Activated naive CD8-positive, alpha-beta T cell treated with anti-CD3 and anti-CD28 coated beads, Interleukin-2, amount 50 U/mL, for 24 hours (primary cell): Measurements from ENCODE around the gene KRTAP10-6.
"Not testable (repeated sequence)": the region's sequence is repeated elsewhere in the genome, so short reads cannot be mapped to it uniquely, and the experiment has no call there.

Experiments
- ATAC-seq: fragments of 150-1000 bp; cut with Tn5 transposase; one replicate; pipeline ENCODE4 v1.10.0; 2021
- DNase-seq: peaks from one replicate; pipeline ENCODE4 v3.0.0; 2021
- H3K27ac Mint-ChIP-seq: one replicate; pipeline ENCODE4 v1.8.0; 2021; ENCODE audit warnings: mild to moderate bottlenecking, mixed read lengths
- H3K27me3 Mint-ChIP-seq: one replicate; pipeline ENCODE4 v1.8.0; 2021; ENCODE audit warnings: mixed read lengths
- H3K36me3 Mint-ChIP-seq: one replicate; pipeline ENCODE4 v1.8.0; 2021; ENCODE audit warnings: low read depth, mixed read lengths
- H3K4me1 Mint-ChIP-seq: one replicate; pipeline ENCODE4 v1.8.0; 2021; ENCODE audit warnings: mixed read lengths
- H3K4me3 Mint-ChIP-seq: one replicate; pipeline ENCODE4 v1.8.0; 2021; ENCODE audit warnings: mild to moderate bottlenecking, moderate library complexity, mixed read lengths
- H3K9me3 Mint-ChIP-seq: one replicate; pipeline ENCODE4 v1.8.0; 2021; ENCODE audit warnings: mixed read lengths

The KRTAP10-6 gene

GRCh38 chr21:44552136-44552535, 40.2 kb downstream of the KRTAP10-6 start:
- H3K4me3 Mint-ChIP-seq = no peak overlapping the region
- peaks cover 8% of the 10 kb centered on the region for H3K27me3 Mint-ChIP-seq
- peaks cover 8% of the 10 kb centered on the region for H3K36me3 Mint-ChIP-seq
- no peak overlapping the region for H3K27ac Mint-ChIP-seq
- DNase-seq = no peak
- peaks cover 19% of the 10 kb centered on the region for H3K9me3 Mint-ChIP-seq
- peaks cover 11% of the 10 kb centered on the region for H3K4me1 Mint-ChIP-seq
- no peak for ATAC-seq

GRCh38 chr21:44551340-44551961, 40.9 kb downstream of the KRTAP10-6 start, which contains the start of gene KRTAP10-2:
Gene KRTAP10-2, minus strand, starts transcription at chr21:44551505. Its CDS starts 47 bp downstream, at chr21:44551458.
- Mint-ChIP-seq H3K27me3 (peaks cover 8% of the 10 kb centered on the region), H3K4me1 (peaks cover 14% of the 10 kb centered on the region), H3K36me3 (peaks cover 14% of the 10 kb centered on the region), H3K4me3 (no peak within 1 kb of the TSS), H3K9me3 (peaks cover 26% of the 10 kb centered on the region), H3K27ac (no peak within 1 kb of the TSS)
- DNase-seq = no peak
- no peak for ATAC-seq

- H3K4me1 Mint-ChIP-seq = peaks cover 14% of the 10 kb centered on the region
- peaks cover 27% of the 10 kb centered on the region for H3K9me3 Mint-ChIP-seq
- no peak overlapping the region for H3K27ac Mint-ChIP-seq
- peaks cover 14% of the 10 kb centered on the region for H3K36me3 Mint-ChIP-seq
- H3K27me3 Mint-ChIP-seq = peaks cover 5% of the 10 kb centered on the region
- no peak overlapping the region for H3K4me3 Mint-ChIP-seq
- DNase-seq (no peak), ATAC-seq (no peak)
Measured at GRCh38 chr21:44550807-44551206, 41.5 kb downstream of the KRTAP10-6 start.

DNA sequence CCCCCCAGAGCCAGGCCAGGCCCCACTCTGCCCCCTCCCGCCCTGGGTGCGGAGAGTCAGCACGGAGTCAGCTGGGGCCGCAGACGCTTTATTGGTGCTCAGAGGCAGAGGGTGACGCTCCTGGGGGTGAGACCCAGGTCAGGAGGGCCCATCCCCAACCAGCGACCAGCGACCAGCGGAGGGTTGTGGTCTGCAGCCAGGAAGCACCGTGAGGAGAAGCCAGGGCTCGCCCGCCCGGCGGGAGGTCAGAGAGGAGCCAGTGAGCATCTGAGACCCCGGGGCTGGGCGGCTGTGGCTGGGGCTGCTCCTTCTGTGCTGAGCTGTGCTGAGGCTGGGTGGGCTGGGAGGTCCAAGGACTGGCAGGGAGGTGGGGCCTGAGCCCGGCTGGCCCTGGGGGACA, 42.0 kb downstream of the KRTAP10-6 start:
- Mint-ChIP-seq H3K4me1 (peaks cover 14% of the 10 kb centered on the region), H3K9me3 (peaks cover 32% of the 10 kb centered on the region), H3K36me3 (peaks cover 19% of the 10 kb centered on the region)
- not testable (repeated sequence) for DNase-seq, H3K27me3 Mint-ChIP-seq, H3K27ac Mint-ChIP-seq, ATAC-seq, H3K4me3 Mint-ChIP-seq

DNA sequence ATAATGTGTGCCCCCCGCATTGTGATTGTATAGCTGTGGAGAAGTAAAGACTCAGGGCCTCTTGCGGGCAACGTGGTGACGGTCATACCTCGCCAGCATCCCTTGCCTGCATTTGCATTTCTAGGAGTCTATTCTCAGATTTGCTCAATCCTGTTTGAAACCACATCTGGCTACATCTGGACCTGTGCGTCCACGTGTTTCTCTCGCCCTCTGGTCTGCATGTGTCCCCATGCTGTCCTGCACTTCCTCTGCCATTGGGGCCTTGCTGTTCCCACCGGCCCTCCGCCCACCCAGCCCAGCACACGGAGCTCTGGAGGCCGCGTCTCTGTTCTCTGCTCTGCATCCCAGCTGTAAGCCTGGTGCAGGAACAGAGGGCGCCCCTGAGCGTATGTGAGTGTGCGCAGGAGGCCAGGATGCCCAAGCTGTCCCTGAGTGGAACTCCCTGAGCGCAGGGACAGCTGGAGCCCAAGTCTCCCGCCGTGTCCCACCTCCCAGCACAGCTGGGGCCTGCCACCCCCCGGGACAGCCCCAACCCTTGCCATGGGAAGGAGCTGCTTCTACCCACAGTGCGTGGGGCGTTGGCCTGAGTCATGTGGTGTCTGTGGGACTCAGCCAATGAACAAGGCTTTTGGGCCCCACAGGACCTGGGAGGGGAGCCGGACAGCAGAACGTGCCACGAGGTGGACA, 42.6 kb downstream of the KRTAP10-6 start:
- Mint-ChIP-seq H3K27ac (no peak overlapping the region), H3K4me1 (peaks cover 14% of the 10 kb centered on the region), H3K4me3 (no peak overlapping the region), H3K9me3 (peaks cover 29% of the 10 kb centered on the region), H3K27me3 (peaks cover 2% of the 10 kb centered on the region), H3K36me3 (peaks cover 19% of the 10 kb centered on the region)
- ATAC-seq (no peak), DNase-seq (no peak)

- ATAC-seq = no peak
- Mint-ChIP-seq H3K27me3 (peaks cover 2% of the 10 kb centered on the region), H3K4me1 (peaks cover 14% of the 10 kb centered on the region), H3K9me3 (peaks cover 26% of the 10 kb centered on the region), H3K36me3 (peaks cover 19% of the 10 kb centered on the region), H3K27ac (no peak overlapping the region), H3K4me3 (no peak overlapping the region)
- DNase-seq = no peak
Measured at GRCh38 chr21:44548922-44549321, 43.4 kb downstream of the KRTAP10-6 start.

- Mint-ChIP-seq H3K4me3 (no peak overlapping the region), H3K4me1 (peaks cover 14% of the 10 kb centered on the region), H3K9me3 (peaks cover 24% of the 10 kb centered on the region), H3K27ac (no peak overlapping the region), H3K36me3 (peaks cover 19% of the 10 kb centered on the region), H3K27me3 (peaks cover 2% of the 10 kb centered on the region)
- ATAC-seq (no peak), DNase-seq (no peak)
Measured at GRCh38 chr21:44548381-44548780, 43.9 kb downstream of the KRTAP10-6 start.

- peaks cover 21% of the 10 kb centered on the region for H3K9me3 Mint-ChIP-seq
- ATAC-seq (peak; percentile 69), DNase-seq (peak; percentile 18)
- peaks cover 14% of the 10 kb centered on the region for H3K4me1 Mint-ChIP-seq
- peak overlapping the region; percentile 86 for H3K27ac Mint-ChIP-seq
- H3K27me3 Mint-ChIP-seq = peaks cover 2% of the 10 kb centered on the region
- peak overlapping the region; percentile 52 for H3K4me3 Mint-ChIP-seq
- peaks cover 19% of the 10 kb centered on the region for H3K36me3 Mint-ChIP-seq
Measured at GRCh38 chr21:44547656-44548331, 44.5 kb downstream of the KRTAP10-6 start.

- ATAC-seq = no peak
- H3K9me3 Mint-ChIP-seq = peaks cover 21% of the 10 kb centered on the region
- no peak overlapping the region for H3K4me3 Mint-ChIP-seq
Measured at GRCh38 chr21:44544566-44544965, 47.7 kb downstream of the KRTAP10-6 start.

GRCh38 chr21:44542716-44543115, 49.6 kb downstream of the KRTAP10-6 start:
- ATAC-seq (no peak), DNase-seq (no peak)
- H3K27me3 Mint-ChIP-seq = no peaks in the 10 kb centered on the region
- peaks cover 20% of the 10 kb centered on the region for H3K9me3 Mint-ChIP-seq
- H3K27ac Mint-ChIP-seq = no peak overlapping the region
- peaks cover 9% of the 10 kb centered on the region for H3K4me1 Mint-ChIP-seq
- no peak overlapping the region for H3K4me3 Mint-ChIP-seq
- peaks cover 17% of the 10 kb centered on the region for H3K36me3 Mint-ChIP-seq

More at GRCh38 chr21:44544566-44544965, 47.7 kb downstream of the KRTAP10-6 start:
- H3K36me3 Mint-ChIP-seq = peaks cover 19% of the 10 kb centered on the region
- no peak overlapping the region for H3K27ac Mint-ChIP-seq
- no peaks in the 10 kb centered on the region for H3K27me3 Mint-ChIP-seq
- DNase-seq = no peak
- H3K4me1 Mint-ChIP-seq = peaks cover 14% of the 10 kb centered on the region
